Neural cell (in vitro differentiated cells): ENCODE data around the gene KRTAP10-10.

Experiments used
- EP300 ChIP-seq: fragments of 450-650 bp; conservative IDR thresholded peaks from 2 replicates; pipeline ENCODE4 v1.6.1; 2014; ENCODE audit warnings: antibody characterized with exemption, mild to moderate bottlenecking, moderate library complexity; ENCODE audit not compliant: poor library complexity, severe bottlenecking
- EZH2 ChIP-seq: fragments of 200-600, 300-800 bp; shearing (Covaris generic), sonication (generic); IDR thresholded peaks from 2 replicates; pipeline ENCODE4 v1.6.1; 2014; ENCODE audit warnings: antibody characterized with exemption, low read length, borderline replicate concordance, mild to moderate bottlenecking; ENCODE audit not compliant: insufficient read depth, poor library complexity, severe bottlenecking
- MXI1 ChIP-seq: fragments of 450-650 bp; conservative IDR thresholded peaks from 2 replicates; pipeline ENCODE4 v1.6.1; 2014; ENCODE audit warnings: antibody characterized with exemption, mild to moderate bottlenecking; ENCODE audit not compliant: poor library complexity, severe bottlenecking
- POLR2AphosphoS5 ChIP-seq: IDR thresholded peaks from 2 replicates; pipeline ENCODE4 v1.6.1; 2012
- SMC3 ChIP-seq: fragments of 450-650 bp; conservative IDR thresholded peaks from 2 replicates; pipeline ENCODE4 v1.6.1; 2014; ENCODE audit warnings: antibody characterized with exemption, mild to moderate bottlenecking, moderate library complexity; ENCODE audit not compliant: poor library complexity
- TAF1 ChIP-seq: IDR thresholded peaks from 2 replicates; pipeline ENCODE4 v1.6.1; 2012; ENCODE audit warnings: low read depth
- TF ChIP-seq, protein P1 (sequence below): fragments of 450-650 bp; IDR thresholded peaks from 2 replicates; pipeline ENCODE4 v1.5.1; 2014; ENCODE audit warnings: antibody characterized with exemption, mild to moderate bottlenecking, moderate library complexity; ENCODE audit not compliant: poor library complexity, severe bottlenecking
- TF ChIP-seq, protein P2 (sequence below): IDR thresholded peaks from 2 replicates; pipeline ENCODE4 v1.6.1; 2012; ENCODE audit warnings: borderline replicate concordance

DNA sequence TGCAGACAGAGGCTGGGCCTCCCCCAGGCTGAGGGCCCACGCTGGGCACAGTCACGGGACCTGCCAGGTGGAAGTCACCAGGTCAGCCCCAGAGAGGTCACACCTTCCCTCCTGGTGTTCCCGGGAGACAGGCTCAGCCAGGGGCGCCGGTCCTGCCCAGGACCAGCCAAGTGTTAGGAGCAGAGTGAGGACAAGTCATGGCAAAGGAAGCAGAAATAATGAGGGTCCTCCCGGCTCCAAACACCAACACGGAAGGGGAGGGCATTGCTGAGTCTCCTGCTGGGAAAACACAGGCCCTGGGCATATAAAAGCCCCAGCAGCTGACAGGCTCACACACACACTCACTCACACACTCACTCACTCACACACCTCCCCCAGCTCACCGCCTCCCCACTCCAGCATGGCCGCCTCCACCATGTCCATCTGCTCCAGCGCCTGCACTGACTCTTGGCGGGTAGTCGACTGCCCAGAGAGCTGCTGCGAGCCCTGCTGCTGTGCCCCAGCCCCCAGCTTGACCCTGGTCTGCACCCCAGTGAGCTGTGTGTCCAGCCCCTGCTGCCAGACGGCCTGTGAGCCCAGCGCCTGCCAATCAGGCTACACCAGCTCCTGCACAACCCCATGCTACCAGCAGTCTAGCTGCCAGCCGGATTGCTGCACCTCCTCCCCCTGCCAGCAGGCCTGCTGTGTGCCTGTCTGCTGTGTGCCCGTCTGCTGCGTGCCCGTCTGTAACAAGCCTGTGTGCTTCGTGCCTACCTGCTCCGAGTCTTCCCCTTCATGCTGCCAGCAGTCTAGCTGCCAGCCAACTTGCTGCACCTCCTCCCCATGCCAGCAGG lies at the start of gene KRTAP10-10:
- TF ChIP-seq TAF1 (no peak), EZH2 (no peak), EP300 (no peak), POLR2AphosphoS5 (no peak), MXI1 (no peak), SMC3 (no peak)
- TF ChIP-seq, protein P1, sequence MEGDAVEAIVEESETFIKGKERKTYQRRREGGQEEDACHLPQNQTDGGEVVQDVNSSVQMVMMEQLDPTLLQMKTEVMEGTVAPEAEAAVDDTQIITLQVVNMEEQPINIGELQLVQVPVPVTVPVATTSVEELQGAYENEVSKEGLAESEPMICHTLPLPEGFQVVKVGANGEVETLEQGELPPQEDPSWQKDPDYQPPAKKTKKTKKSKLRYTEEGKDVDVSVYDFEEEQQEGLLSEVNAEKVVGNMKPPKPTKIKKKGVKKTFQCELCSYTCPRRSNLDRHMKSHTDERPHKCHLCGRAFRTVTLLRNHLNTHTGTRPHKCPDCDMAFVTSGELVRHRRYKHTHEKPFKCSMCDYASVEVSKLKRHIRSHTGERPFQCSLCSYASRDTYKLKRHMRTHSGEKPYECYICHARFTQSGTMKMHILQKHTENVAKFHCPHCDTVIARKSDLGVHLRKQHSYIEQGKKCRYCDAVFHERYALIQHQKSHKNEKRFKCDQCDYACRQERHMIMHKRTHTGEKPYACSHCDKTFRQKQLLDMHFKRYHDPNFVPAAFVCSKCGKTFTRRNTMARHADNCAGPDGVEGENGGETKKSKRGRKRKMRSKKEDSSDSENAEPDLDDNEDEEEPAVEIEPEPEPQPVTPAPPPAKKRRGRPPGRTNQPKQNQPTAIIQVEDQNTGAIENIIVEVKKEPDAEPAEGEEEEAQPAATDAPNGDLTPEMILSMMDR = no peak
- TF ChIP-seq, protein P2, sequence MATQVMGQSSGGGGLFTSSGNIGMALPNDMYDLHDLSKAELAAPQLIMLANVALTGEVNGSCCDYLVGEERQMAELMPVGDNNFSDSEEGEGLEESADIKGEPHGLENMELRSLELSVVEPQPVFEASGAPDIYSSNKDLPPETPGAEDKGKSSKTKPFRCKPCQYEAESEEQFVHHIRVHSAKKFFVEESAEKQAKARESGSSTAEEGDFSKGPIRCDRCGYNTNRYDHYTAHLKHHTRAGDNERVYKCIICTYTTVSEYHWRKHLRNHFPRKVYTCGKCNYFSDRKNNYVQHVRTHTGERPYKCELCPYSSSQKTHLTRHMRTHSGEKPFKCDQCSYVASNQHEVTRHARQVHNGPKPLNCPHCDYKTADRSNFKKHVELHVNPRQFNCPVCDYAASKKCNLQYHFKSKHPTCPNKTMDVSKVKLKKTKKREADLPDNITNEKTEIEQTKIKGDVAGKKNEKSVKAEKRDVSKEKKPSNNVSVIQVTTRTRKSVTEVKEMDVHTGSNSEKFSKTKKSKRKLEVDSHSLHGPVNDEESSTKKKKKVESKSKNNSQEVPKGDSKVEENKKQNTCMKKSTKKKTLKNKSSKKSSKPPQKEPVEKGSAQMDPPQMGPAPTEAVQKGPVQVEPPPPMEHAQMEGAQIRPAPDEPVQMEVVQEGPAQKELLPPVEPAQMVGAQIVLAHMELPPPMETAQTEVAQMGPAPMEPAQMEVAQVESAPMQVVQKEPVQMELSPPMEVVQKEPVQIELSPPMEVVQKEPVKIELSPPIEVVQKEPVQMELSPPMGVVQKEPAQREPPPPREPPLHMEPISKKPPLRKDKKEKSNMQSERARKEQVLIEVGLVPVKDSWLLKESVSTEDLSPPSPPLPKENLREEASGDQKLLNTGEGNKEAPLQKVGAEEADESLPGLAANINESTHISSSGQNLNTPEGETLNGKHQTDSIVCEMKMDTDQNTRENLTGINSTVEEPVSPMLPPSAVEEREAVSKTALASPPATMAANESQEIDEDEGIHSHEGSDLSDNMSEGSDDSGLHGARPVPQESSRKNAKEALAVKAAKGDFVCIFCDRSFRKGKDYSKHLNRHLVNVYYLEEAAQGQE = no peak
